Right lobe of liver (tissue), 4 donors: Measurements from ENCODE around the gene RAP1A.

Experiments
- CTCF ChIP-seq, 4 donors: fragments of 200-600 bp in 3 of 4; fragments of 450-650 bp in 1 of 4; IDR thresholded peaks; one replicate each; pipeline versions ENCODE4 v1.5.1 to v1.8.0; 2016 to 2022; ENCODE audit warnings: antibody characterized with exemption in 4 of 4, mild to moderate bottlenecking in 2 of 4
- POLR2A ChIP-seq: fragments of 450-650 bp; IDR thresholded peaks from one replicate; pipeline ENCODE4 v1.6.1; 2017; ENCODE audit warnings: antibody characterized with exemption, mild to moderate bottlenecking
- donor health status: DM: no; HTN: no; CAD: no.
- donor health status: DM: no; HTN: no; CAD: no.
- donor health status: DM: no; HTN: yes; CAD: no.

- TF ChIP-seq CTCF (IDR thresholded peaks at IDR 0.05), result no peak
- TF ChIP-seq POLR2A, result no peak
Observed at GRCh38 chr1:111672331-111672730, 52.7 kb downstream of the RAP1A start.
